Adrenal gland (tissue), 12 donors: ENCODE data around the gene SIPA1L2. TPM values are rescaled to one million over a fixed set of nuclear protein-coding genes. Genes with fewer than 3 reads are reported as not detected.

Source experiments
- DNase-seq, 7 donors: peaks; one replicate each; pipeline ENCODE4 v3.0.0-alpha.2; 2019 to 2020
- H3K27ac ChIP-seq, 5 donors: fragments of 200-600 bp; sonication (generic) in 4 of 5; 1 replicate in 3 of 5; 2 replicates in 2 of 5; pipeline versions ENCODE4 v1.5.1 to v1.8.0; 2016 to 2020; ENCODE audit warnings: mild to moderate bottlenecking in 1 of 5
- H3K27me3 ChIP-seq: fragments of 200-600 bp; 2 replicates; pipeline ENCODE4 v1.8.0; 2021
- H3K36me3 ChIP-seq, 2 donors: fragments of 200-600 bp; replicated peaks in 1 of 2; 1 replicate in 1 of 2; 2 replicates in 1 of 2; pipeline versions ENCODE4 v1.5.1 to v1.8.0; 2018 to 2022
- H3K4me1 ChIP-seq, 2 donors: fragments of 200-600 bp; replicated peaks in 1 of 2; 1 replicate in 1 of 2; 2 replicates in 1 of 2; pipeline versions ENCODE4 v1.5.1 to v1.8.0; 2018 to 2021
- H3K4me3 ChIP-seq, 4 donors: fragments of 200-600 bp; sonication (generic) in 3 of 4; one replicate each; pipeline ENCODE4 v1.5.1; 2016 to 2018
- H3K9me3 ChIP-seq, 3 donors: fragments of 200-600 bp; sonication (generic) in 1 of 3; replicated peaks in 1 of 3; 1 replicate in 2 of 3; 2 replicates in 1 of 3; pipeline versions ENCODE4 v1.5.1 to v1.8.0; 2016 to 2021
- POLR2A ChIP-seq, 2 donors: fragments of 450-650 bp; IDR thresholded peaks; one replicate each; pipeline ENCODE4 v1.6.1; 2017; ENCODE audit warnings: antibody characterized with exemption in 2 of 2, mild to moderate bottlenecking in 2 of 2, moderate library complexity in 1 of 2
- WGBS, 4 donors: extraction: QIAGEN DNeasy Blood & Tissue Kit in 2 of 4; methylation state at CpG; one replicate each; pipeline versions ENCODE4 v1.1.5 to v1.1.7; 2013 to 2017; 5-methylcytosine and 5-hydroxymethylcytosine counted together
- intact Hi-C, 2 donors: fragments of 100-400 bp; cut with DNase I; formaldehyde crosslinking; loops; one replicate each; pipeline versions ENCODE4 v1.14.1 to v1.15.0; 2022 to 2023
- polyA plus RNA-seq, 3 donors: library from polyadenylated mRNA; stranded (reverse); fragments of 200-250 nt in 2 of 3; fragments of 350-450 nt in 1 of 3; fragmentation: Illumina TruSeq in 1 of 3; extraction: RNeasy Lipid Tissue Mini Kit (QIAGEN cat#74804) in 1 of 3; gene quantifications; one replicate each; pipeline ENCODE4 v1.2.3, GENCODE V29; 2013 to 2014
- total RNA-seq, 9 donors: library from RNA; depleted of rRNA in 4 of 9; stranded (reverse); fragments of >200 nt in 4 of 9; fragments of 120-200 nt in 1 of 9; fragmentation: NEBNext Ultra II Directional in 1 of 9; extraction: Animal tissue kit (Norgen Biotek cat#: 25700) in 1 of 9; gene quantifications; one replicate each; pipeline versions ENCODE4 v1.1.0 to v1.2.4, GENCODE V29; 2013 to 2023
- TF ChIP-seq, protein P1 (sequence below), 6 experiments: fragments of 450-650 bp in 4 of 6; fragments of 200-600 bp in 2 of 6; sonication (generic) in 1 of 6; IDR thresholded peaks; 1 replicate in 5 of 6; 2 replicates in 1 of 6; pipeline versions ENCODE4 v1.5.1 to v1.8.0; 2016 to 2021; ENCODE audit warnings: antibody characterized with exemption in 6 of 6, mild to moderate bottlenecking in 2 of 6, moderate library complexity in 1 of 6
- donor health status: healthy with polysubstance abuse.
- donor health status: Bipolar disorder and iron deficiency.
- donor health status: DM: yes; HTN: yes; CAD: no.
- donor health status: DM: no; HTN: no; CAD: no.
- donor health status: DM: no; HTN: no; CAD: no.
- donor health status: DM: yes; HTN: yes; CAD: no.

SIPA1L2 gene
- total and polyA plus RNA-seq, 12 donors: 5.5 to 15.9 (median 10.6) TPM

DNA sequence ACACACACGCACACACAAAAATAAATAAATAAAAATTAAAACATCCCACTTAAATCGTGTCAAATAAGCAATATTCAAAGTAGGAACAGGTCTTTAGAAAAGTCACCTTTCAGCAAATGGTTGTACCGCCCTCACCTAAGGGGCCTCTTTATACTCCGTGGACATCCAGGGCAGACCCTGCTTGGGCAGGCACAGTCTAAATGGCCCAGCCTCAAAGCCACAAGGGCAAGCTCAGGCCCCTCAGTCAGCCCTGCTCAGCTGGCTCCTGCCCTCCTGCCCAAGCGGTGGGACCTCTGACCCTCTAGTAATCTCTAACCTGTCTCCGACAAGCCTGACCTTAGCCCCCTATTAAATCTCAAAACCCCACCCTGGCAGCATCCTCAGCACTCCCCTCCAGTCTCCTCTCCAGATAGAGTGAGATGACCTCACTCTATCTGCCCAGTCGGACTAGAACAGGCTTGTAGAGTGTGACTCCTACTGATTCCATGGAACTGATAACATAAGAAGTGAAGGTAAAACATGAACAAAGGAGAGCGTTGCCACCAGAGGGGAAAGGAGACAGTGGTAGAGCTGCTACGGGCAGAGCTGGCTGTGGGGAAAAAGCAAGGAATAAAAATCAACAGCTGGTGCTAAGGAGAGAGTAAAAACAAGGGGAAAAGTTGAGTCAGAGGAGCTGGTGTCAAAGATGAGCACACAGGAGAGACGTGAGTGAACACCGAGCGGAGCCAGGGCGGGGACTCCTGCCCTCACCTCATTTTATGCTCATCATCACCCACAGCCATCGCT lies 36.0 kb downstream of the SIPA1L2 start:
- no peaks in the 10 kb centered on the region for H3K9me3 ChIP-seq
- TF ChIP-seq, protein P1, sequence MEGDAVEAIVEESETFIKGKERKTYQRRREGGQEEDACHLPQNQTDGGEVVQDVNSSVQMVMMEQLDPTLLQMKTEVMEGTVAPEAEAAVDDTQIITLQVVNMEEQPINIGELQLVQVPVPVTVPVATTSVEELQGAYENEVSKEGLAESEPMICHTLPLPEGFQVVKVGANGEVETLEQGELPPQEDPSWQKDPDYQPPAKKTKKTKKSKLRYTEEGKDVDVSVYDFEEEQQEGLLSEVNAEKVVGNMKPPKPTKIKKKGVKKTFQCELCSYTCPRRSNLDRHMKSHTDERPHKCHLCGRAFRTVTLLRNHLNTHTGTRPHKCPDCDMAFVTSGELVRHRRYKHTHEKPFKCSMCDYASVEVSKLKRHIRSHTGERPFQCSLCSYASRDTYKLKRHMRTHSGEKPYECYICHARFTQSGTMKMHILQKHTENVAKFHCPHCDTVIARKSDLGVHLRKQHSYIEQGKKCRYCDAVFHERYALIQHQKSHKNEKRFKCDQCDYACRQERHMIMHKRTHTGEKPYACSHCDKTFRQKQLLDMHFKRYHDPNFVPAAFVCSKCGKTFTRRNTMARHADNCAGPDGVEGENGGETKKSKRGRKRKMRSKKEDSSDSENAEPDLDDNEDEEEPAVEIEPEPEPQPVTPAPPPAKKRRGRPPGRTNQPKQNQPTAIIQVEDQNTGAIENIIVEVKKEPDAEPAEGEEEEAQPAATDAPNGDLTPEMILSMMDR (IDR thresholded peaks at IDR 0.05): no peak
- TF ChIP-seq POLR2A (IDR thresholded peaks at IDR 0.05): no peak
- no peaks in the 10 kb centered on the region for H3K27me3 ChIP-seq
- H3K36me3 ChIP-seq: no peaks in the 10 kb centered on the region
- no peak overlapping the region for H3K4me3 ChIP-seq
- no peak overlapping the region for H3K27ac ChIP-seq
- intact Hi-C loops: no loop called here
- 81 to 88% (median 82%) methylated on average over 13 to 14 of the region's 14 CpGs for WGBS, 4 donors
- DNase-seq: no peak
- peaks cover 0 to 24% of the 10 kb centered on the region in 2 donors for H3K4me1 ChIP-seq

DNA sequence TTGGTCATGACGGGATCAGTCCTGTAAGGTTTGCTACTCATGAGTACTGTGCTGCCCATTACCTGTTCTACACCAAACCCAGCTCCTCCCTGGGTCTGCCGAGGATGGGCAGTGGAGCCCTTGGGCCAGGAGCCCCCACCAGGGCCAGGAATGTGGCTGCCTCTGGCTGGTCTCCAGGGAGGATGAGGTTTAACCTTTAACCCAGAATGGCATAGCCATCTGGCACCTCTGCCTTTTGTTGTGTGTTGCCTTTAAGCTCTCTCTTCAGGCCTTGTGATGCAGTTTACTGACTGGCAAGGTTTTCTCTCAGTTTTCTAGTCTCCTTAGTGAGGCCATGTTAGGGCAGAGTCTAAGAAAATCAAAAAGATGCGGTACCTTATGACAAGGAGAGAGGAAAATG lies 38.6 kb downstream of the SIPA1L2 start:
- WGBS, 4 donors: 91 to 95% (median 94%) methylated on average over 3 of the region's 3 CpGs
- Histone ChIP-seq H3K9me3 (no peaks in the 10 kb centered on the region), H3K36me3 (no peaks in the 10 kb centered on the region), H3K27me3 (no peaks in the 10 kb centered on the region), H3K4me3 (no peak overlapping the region), H3K4me1 (peaks cover 0 to 14% of the 10 kb centered on the region in 2 donors), H3K27ac (peak overlapping the region in 4 of 5 donors; percentile 26 to 64 (median 44))
- no peak for DNase-seq
- intact Hi-C loops: no loop called here
- TF ChIP-seq, protein P1 (IDR thresholded peaks at IDR 0.05): no peak
- TF ChIP-seq POLR2A (IDR thresholded peaks at IDR 0.05): no peak

DNA sequence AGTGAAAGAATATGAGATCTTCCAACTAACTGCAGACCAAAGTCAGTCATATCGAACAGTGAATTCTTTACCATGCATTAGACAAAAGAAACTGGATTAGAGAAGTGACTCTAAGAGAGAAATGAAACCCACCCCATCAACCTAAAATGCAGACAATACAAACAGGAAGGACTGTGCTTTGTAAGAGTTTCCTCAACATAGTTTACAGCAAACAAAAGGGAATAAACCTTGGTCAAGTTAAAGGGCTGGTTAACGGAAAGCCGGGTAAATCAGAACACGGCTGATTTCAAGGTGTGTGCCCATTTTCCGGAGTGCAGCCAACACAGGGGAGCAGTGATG lies 39.2 kb downstream of the SIPA1L2 start:
- Histone ChIP-seq H3K36me3 (no peaks in the 10 kb centered on the region), H3K27ac (peak overlapping the region in 3 of 5 donors; percentile 29 to 64 (median 58))
- TF ChIP-seq, protein P1 (IDR thresholded peaks at IDR 0.05): no peak
- TF ChIP-seq POLR2A (IDR thresholded peaks at IDR 0.05): no peak

DNA sequence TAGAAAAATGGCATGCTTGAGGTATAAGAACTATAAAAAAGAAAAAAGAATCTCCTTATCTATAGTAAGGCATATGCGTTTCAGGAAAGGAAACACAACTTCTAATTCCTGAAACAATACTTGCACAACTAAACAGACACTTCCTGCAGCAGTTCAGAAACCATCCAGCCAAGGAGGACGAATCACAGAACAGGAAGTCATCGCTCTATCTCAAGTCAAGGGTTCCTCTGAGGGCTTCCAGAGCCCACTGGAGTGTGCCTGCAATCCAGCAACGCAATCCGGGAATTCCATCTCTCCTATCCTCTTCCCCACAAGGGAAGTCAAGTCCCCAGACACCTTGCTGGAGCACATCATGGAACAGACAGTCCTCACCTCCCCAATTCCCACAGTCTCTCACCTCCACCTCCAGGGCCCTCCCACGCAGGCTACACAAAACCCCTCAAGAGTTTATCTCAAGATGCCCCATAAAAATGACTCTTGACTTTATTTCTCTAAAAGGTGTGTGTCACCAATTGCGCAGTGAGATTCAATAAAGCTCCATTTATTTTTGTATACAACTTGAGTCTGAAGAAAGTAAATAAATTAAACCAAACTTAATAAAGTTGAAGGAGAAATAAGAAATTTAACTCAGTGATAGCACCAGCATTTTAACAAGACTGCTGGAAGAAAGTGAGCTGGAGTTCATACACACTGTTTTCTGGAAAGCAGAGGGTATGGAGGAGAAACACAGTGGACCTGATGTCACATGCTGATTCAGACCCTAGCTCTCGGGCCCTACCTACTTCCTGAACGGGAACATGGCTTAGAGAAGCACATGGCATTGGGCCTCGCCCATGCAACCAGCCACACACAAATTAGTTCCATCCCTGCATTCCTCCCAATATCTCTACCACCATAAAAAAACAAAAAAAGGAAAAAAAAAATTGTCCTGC lies 39.9 kb downstream of the SIPA1L2 start:
- Histone ChIP-seq H3K27ac (peak overlapping the region; percentile 7 to 77 (median 36)), H3K9me3 (no peaks in the 10 kb centered on the region), H3K4me1 (peaks cover 0 to 12% of the 10 kb centered on the region in 2 donors), H3K4me3 (no peak overlapping the region), H3K36me3 (no peaks in the 10 kb centered on the region), H3K27me3 (no peaks in the 10 kb centered on the region)
- 70 to 72% (median 72%) methylated on average over 10 of the region's 10 CpGs for WGBS, 4 donors
- DNase-seq: peak in 2 of 7 donors; percentile 25 to 31
- TF ChIP-seq, protein P1 (IDR thresholded peaks at IDR 0.05): no peak
- TF ChIP-seq POLR2A (IDR thresholded peaks at IDR 0.05): no peak
- intact Hi-C loops: no loop called here

More for the DNA sequence above, 39.2 kb downstream of the SIPA1L2 start:
- H3K4me3 ChIP-seq: no peak overlapping the region
- H3K27me3 ChIP-seq: no peaks in the 10 kb centered on the region
- peaks cover 0 to 12% of the 10 kb centered on the region in 2 donors for H3K4me1 ChIP-seq
- DNase-seq: no peak
- 67 to 88% (median 76%) methylated on average over 5 of the region's 5 CpGs for WGBS, 4 donors
- no peaks in the 10 kb centered on the region for H3K9me3 ChIP-seq
- intact Hi-C loops: no loop called here
